Lung (tissue), 12 donors: Measurements from ENCODE around the gene FAM32A. TPM values are rescaled to one million over a fixed set of nuclear protein-coding genes. Genes with fewer than 3 reads are reported as not detected.

ENCODE experiments used
- ATAC-seq: fragments of 200-7000 bp; cut with Tn5 transposase; one replicate; pipeline ENCODE4 v1.9.1; 2020; ENCODE audit warnings: moderate number of reproducible peaks; ENCODE audit not compliant: insufficient read depth, low FRiP score
- DNase-seq, 3 donors: peaks; one replicate each; pipeline ENCODE4 v3.0.0-alpha.2; 2013 to 2017
- H3K27ac ChIP-seq, 2 donors: one replicate each; pipeline ENCODE4 v1.5.1; 2013; ENCODE audit warnings: mild to moderate bottlenecking in 2 of 2, moderate library complexity in 2 of 2, control low read depth in 1 of 2, inconsistent platforms in 1 of 2, low read depth in 1 of 2, low read length in 1 of 2
- H3K27me3 ChIP-seq, 3 donors: one replicate each; pipeline ENCODE4 v1.5.1; 2013; ENCODE audit warnings: low read length in 2 of 3; ENCODE audit not compliant: control insufficient read depth in 3 of 3, insufficient read depth in 3 of 3
- H3K36me3 ChIP-seq, 4 donors: one replicate each; pipeline ENCODE4 v1.5.1; 2013; ENCODE audit warnings: low read length in 4 of 4, mild to moderate bottlenecking in 1 of 4, moderate library complexity in 1 of 4; ENCODE audit not compliant: control insufficient read depth in 4 of 4, insufficient read depth in 4 of 4
- H3K4me1 ChIP-seq, 5 donors: one replicate each; pipeline ENCODE4 v1.5.1; 2013; ENCODE audit warnings: low read length in 5 of 5, mild to moderate bottlenecking in 2 of 5, moderate library complexity in 1 of 5; ENCODE audit not compliant: control insufficient read depth in 5 of 5, insufficient read depth in 5 of 5
- H3K4me3 ChIP-seq: one replicate; pipeline ENCODE4 v1.5.1; 2013; ENCODE audit warnings: mild to moderate bottlenecking, control low read depth, moderate library complexity
- H3K9ac ChIP-seq, 2 donors: one replicate each; pipeline ENCODE4 v1.5.1; 2013; ENCODE audit warnings: low read length in 2 of 2, control low read depth in 1 of 2; ENCODE audit not compliant: insufficient read depth in 1 of 2
- H3K9me3 ChIP-seq, 4 donors: one replicate each; pipeline ENCODE4 v1.5.1; 2013; ENCODE audit warnings: low read length in 3 of 4, mild to moderate bottlenecking in 1 of 4, moderate library complexity in 1 of 4; ENCODE audit not compliant: control insufficient read depth in 4 of 4, insufficient read depth in 3 of 4
- CTCF ChIP-seq: IDR thresholded peaks from 2 replicates; pipeline ENCODE4 v1.5.1; 2012; ENCODE audit warnings: mild to moderate bottlenecking; ENCODE audit errors: control extremely low read depth, extremely low read depth
- WGBS, 2 donors: extraction: QIAGEN DNeasy Blood & Tissue Kit; methylation state at CpG; one replicate each; pipeline ENCODE4 v1.1.7; 2013; 5-methylcytosine and 5-hydroxymethylcytosine counted together
- polyA plus RNA-seq, 2 donors: library from polyadenylated mRNA; stranded (reverse); fragments of 200-250 nt; gene quantifications; one replicate each; pipeline ENCODE4 v1.2.1, GENCODE V29; 2013
- total RNA-seq, 2 donors: library from RNA; depleted of rRNA in 1 of 2; stranded (reverse); fragments of >200 nt in 1 of 2; gene quantifications; one replicate each; pipeline ENCODE4 v1.2.1, GENCODE V29; 2014 to 2021
- donor health status: control.
- donor health status: control.
- donor health status: Bipolar disorder and iron deficiency.
- donor health status: healthy.
- donor health status: DM: yes; HTN: yes; CAD: no.

The FAM32A gene
- total and polyA plus RNA-seq, 4 donors: 53.5 to 81.7 (median 68.8) TPM

GRCh38 chr19:16143399-16144215 lies 41.6 kb upstream of the FAM32A start, which contains the start of gene HSH2D:
Gene HSH2D (plus strand): TSS chr19:16143685. CDS start chr19:16148751, 5,066 bp downstream.
- 14 to 26% methylated on average over 13 of the region's 13 CpGs for whole genome bisulfite sequencing, 2 donors
- Histone ChIP-seq H3K27me3 (no peaks in the 10 kb centered on the region), H3K27ac (peak within 1 kb of the TSS in 1 of 2 donors; percentile 35), H3K4me3 (no peak within 1 kb of the TSS), H3K9ac (no peak within 1 kb of the TSS), H3K4me1 (peaks cover 0 to 8% (median 0%) of the 10 kb centered on the region in 5 donors), H3K36me3 (no peaks in the 10 kb centered on the region), H3K9me3 (no peaks in the 10 kb centered on the region)
- DNase-seq (peak; percentile 11 to 48 (median 34)), ATAC-seq (peak; percentile 79)
- no peak for TF ChIP-seq CTCF

- DNase-seq (no peak), ATAC-seq (no peak)
- H3K9ac ChIP-seq: no peak overlapping the region
- H3K9me3 ChIP-seq: no peaks in the 10 kb centered on the region
- whole genome bisulfite sequencing, 2 donors: 50 to 53% methylated on average over 1 of the region's 1 CpG
- no peak overlapping the region for H3K4me3 ChIP-seq
- H3K4me1 ChIP-seq: peaks cover 0 to 8% (median 0%) of the 10 kb centered on the region in 5 donors
- no peaks in the 10 kb centered on the region for H3K36me3 ChIP-seq
- H3K27ac ChIP-seq: peak overlapping the region in 1 of 2 donors; percentile 34
- no peak for TF ChIP-seq CTCF
- no peaks in the 10 kb centered on the region for H3K27me3 ChIP-seq
Observed at GRCh38 chr19:16144216-16144581, 41.0 kb upstream of the FAM32A start.

- Histone ChIP-seq H3K9me3 (no peaks in the 10 kb centered on the region), H3K36me3 (no peaks in the 10 kb centered on the region), H3K27me3 (no peaks in the 10 kb centered on the region), H3K27ac (no peak overlapping the region), H3K4me1 (no peaks in the 10 kb centered on the region), H3K4me3 (no peak overlapping the region), H3K9ac (no peak overlapping the region)
- TF ChIP-seq CTCF: no peak
- DNase-seq (no peak), ATAC-seq (no peak)
- 42 to 58% methylated on average over 5 of the region's 5 CpGs for WGBS, 2 donors
Observed at GRCh38 chr19:16146112-16146511, 39.1 kb upstream of the FAM32A start.
